ENCODE measurements around the gene EGFR.

The EGFR gene

GRCh38 chr7:55147736-55148135, 128.9 kb downstream of the EGFR start:
- ChIA-PET POLR2A (no interaction called here), CTCF (no interaction called here)
- DNase-seq (ENCODE audit: low read depth, low spot score) = no peak
- TF ChIP-seq CTCF (IDR thresholded peaks at IDR 0.05; ENCODE audit: insufficient read depth, low read length, missing control alignments) = no peak
- no peak overlapping the region for H3K4me3 ChIP-seq (ENCODE audit: low read depth, low read length)

- DNase-seq (ENCODE audit: low read depth, low spot score) = no peak
- CTCF ChIA-PET = no interaction called here
Observed at GRCh38 chr7:55148571-55148970, 129.8 kb downstream of the EGFR start.

GRCh38 chr7:55149001-55149400, 130.2 kb downstream of the EGFR start:
- no peak for TF ChIP-seq CTCF (IDR thresholded peaks at IDR 0.05; ENCODE audit: insufficient read depth, low read length, missing control alignments)
- POLR2A ChIA-PET = no interaction called here

More at GRCh38 chr7:55148571-55148970, 129.8 kb downstream of the EGFR start:
- POLR2A ChIA-PET = no interaction called here
- no peak for TF ChIP-seq CTCF (IDR thresholded peaks at IDR 0.05; ENCODE audit: insufficient read depth, low read length, missing control alignments)
- H3K4me3 ChIP-seq (ENCODE audit: low read depth, low read length) = no peak overlapping the region

GRCh38 chr7:55150166-55150565, 131.3 kb downstream of the EGFR start:
- ChIA-PET CTCF (no interaction called here), POLR2A (no interaction called here)
- no peak overlapping the region for H3K4me3 ChIP-seq (ENCODE audit: low read depth, low read length)
- no peak for TF ChIP-seq CTCF (IDR thresholded peaks at IDR 0.05; ENCODE audit: insufficient read depth, low read length, missing control alignments)
- no peak for DNase-seq (ENCODE audit: low read depth, low spot score)

More at GRCh38 chr7:55149001-55149400, 130.2 kb downstream of the EGFR start:
- DNase-seq (ENCODE audit: low read depth, low spot score) = no peak
- no peak overlapping the region for H3K4me3 ChIP-seq (ENCODE audit: low read depth, low read length)
- CTCF ChIA-PET = no interaction called here

- no peak for TF ChIP-seq CTCF (IDR thresholded peaks at IDR 0.05; ENCODE audit: insufficient read depth, low read length, missing control alignments)
- ChIA-PET POLR2A (no interaction called here), CTCF (no interaction called here)
- no peak for DNase-seq (ENCODE audit: low read depth, low spot score)
- H3K4me3 ChIP-seq (ENCODE audit: low read depth, low read length) = no peak overlapping the region
Observed at GRCh38 chr7:55150709-55151451, 132.1 kb downstream of the EGFR start.

GRCh38 chr7:55152516-55152915, 133.7 kb downstream of the EGFR start:
- no peak for DNase-seq (ENCODE audit: low read depth, low spot score)
- ChIA-PET POLR2A (no interaction called here), CTCF (interaction anchor here (1.0 to 2.1 kb wide), 2 partner anchors 32 to 103 kb away, joined by 3 to 8 read pairs; no protein-coding TSS in a partner anchor)
- H3K4me3 ChIP-seq (ENCODE audit: low read depth, low read length) = no peak overlapping the region
- no peak for TF ChIP-seq CTCF (IDR thresholded peaks at IDR 0.05; ENCODE audit: insufficient read depth, low read length, missing control alignments)
